K562 (cell line): ENCODE measurements around the gene TRIP12.

ENCODE experiments used
- CREM ChIP-seq: IDR thresholded peaks from 2 replicates; pipeline ENCODE4 v1.6.1; 2014; ENCODE audit warnings: antibody characterized with exemption, low read depth
- NR1H2 ChIP-seq: sonication (generic); formaldehyde crosslinking; IDR thresholded peaks from 2 replicates; pipeline ENCODE4 v1.4.0; 2020; ENCODE audit warnings: mild to moderate bottlenecking, missing genetic modification reagents
- POLR2A ChIP-seq: fragments of 450-650 bp; conservative IDR thresholded peaks from 2 replicates; pipeline ENCODE4 v1.6.1; 2016
- RFX1 ChIP-seq: fragments of 450-650 bp; IDR thresholded peaks from 2 replicates; pipeline ENCODE4 v1.6.1; 2016; ENCODE audit warnings: mild to moderate bottlenecking, moderate library complexity
- ZNF584 ChIP-seq: fragments of 200-800 bp; sonication (Bioruptor generic); IDR thresholded peaks from 2 replicates; pipeline ENCODE4 v1.6.1; 2016; ENCODE audit warnings: low read depth, mild to moderate bottlenecking, missing genetic modification characterization, missing compliant biosample characterization
- TF ChIP-seq, protein P1 (sequence below), 3 experiments: IDR thresholded peaks in 2 of 3; conservative IDR thresholded peaks in 1 of 3; 2 replicates each; pipeline ENCODE4 v1.5.1; 2011 to 2012; ENCODE audit warnings: low read length in 3 of 3, mild to moderate bottlenecking in 3 of 3, control low read depth in 2 of 3, improper control_type of control experiment in 1 of 3, inconsistent platforms in 1 of 3, low read depth in 1 of 3, mixed read lengths in 1 of 3, moderate library complexity in 1 of 3; ENCODE audit not compliant: insufficient read depth in 2 of 3

GRCh38 chr2:229728370-229728769, 193.4 kb downstream of the TRIP12 start:
- TF ChIP-seq, protein P1, sequence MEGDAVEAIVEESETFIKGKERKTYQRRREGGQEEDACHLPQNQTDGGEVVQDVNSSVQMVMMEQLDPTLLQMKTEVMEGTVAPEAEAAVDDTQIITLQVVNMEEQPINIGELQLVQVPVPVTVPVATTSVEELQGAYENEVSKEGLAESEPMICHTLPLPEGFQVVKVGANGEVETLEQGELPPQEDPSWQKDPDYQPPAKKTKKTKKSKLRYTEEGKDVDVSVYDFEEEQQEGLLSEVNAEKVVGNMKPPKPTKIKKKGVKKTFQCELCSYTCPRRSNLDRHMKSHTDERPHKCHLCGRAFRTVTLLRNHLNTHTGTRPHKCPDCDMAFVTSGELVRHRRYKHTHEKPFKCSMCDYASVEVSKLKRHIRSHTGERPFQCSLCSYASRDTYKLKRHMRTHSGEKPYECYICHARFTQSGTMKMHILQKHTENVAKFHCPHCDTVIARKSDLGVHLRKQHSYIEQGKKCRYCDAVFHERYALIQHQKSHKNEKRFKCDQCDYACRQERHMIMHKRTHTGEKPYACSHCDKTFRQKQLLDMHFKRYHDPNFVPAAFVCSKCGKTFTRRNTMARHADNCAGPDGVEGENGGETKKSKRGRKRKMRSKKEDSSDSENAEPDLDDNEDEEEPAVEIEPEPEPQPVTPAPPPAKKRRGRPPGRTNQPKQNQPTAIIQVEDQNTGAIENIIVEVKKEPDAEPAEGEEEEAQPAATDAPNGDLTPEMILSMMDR (IDR thresholded peaks at IDR 0.05 in 2 of 3, conservative IDR thresholded peaks at IDR 0.05 in 1 of 3; ENCODE audit: insufficient read depth in 2 of 3, low read depth in 1 of 3, low read length in 3 of 3) = no peak
- no peak for TF ChIP-seq POLR2A
- TF ChIP-seq NR1H2 (CRISPR knock-in tag) = no peak
- TF ChIP-seq ZNF584 (CRISPR knock-in tag) = no peak
- no peak for TF ChIP-seq RFX1
- no peak for TF ChIP-seq CREM
